Fibroblast of villous mesenchyme (primary cell): Measurements from ENCODE around the gene OCA2. TPM values are rescaled to one million over a fixed set of nuclear protein-coding genes. Genes with fewer than 3 reads are reported as not detected.

Experiments used
- DNase-seq: peaks from one replicate; pipeline ENCODE4 v3.0.0-alpha.2; 2010; ENCODE audit warnings: low read depth
- H3K4me3 ChIP-seq: 2 replicates; pipeline ENCODE4 v1.5.1; 2011; ENCODE audit warnings: low read depth, mild to moderate bottlenecking, low read length
- CTCF ChIP-seq: IDR thresholded peaks from 2 replicates; pipeline ENCODE4 v1.5.1; 2012; ENCODE audit warnings: low read depth, mild to moderate bottlenecking, low read length; ENCODE audit not compliant: insufficient read depth
- total RNA-seq: library from RNA; depleted of rRNA; stranded (reverse); fragments of >200 nt; gene quantifications from 2 replicates; pipeline ENCODE4 v1.2.3, GENCODE V29; 2012

OCA2 gene
- total RNA-seq, 1 donor = not detected

GRCh38 chr15:27889258-27889657, 209.9 kb downstream of the OCA2 start:
- no peak for TF ChIP-seq CTCF
- no peak overlapping the region for H3K4me3 ChIP-seq
- DNase-seq = no peak

- no peak overlapping the region for H3K4me3 ChIP-seq
- no peak for TF ChIP-seq CTCF
- no peak for DNase-seq
Measured at GRCh38 chr15:27885201-27885600, 213.9 kb downstream of the OCA2 start.

GRCh38 chr15:27884726-27885125, 214.4 kb downstream of the OCA2 start:
- no peak for DNase-seq

GRCh38 chr15:27878841-27879240, 220.3 kb downstream of the OCA2 start:
- H3K4me3 ChIP-seq = no peak overlapping the region
- no peak for DNase-seq
- no peak for TF ChIP-seq CTCF

More at GRCh38 chr15:27884726-27885125, 214.4 kb downstream of the OCA2 start:
- no peak for TF ChIP-seq CTCF
- no peak overlapping the region for H3K4me3 ChIP-seq

- DNase-seq = no peak
- H3K4me3 ChIP-seq = no peak overlapping the region
- no peak for TF ChIP-seq CTCF
Measured at GRCh38 chr15:27873828-27874227, 225.3 kb downstream of the OCA2 start.

GRCh38 chr15:27873039-27873438, 226.1 kb downstream of the OCA2 start:
- H3K4me3 ChIP-seq = no peak overlapping the region
- DNase-seq = no peak
- no peak for TF ChIP-seq CTCF

- no peak for DNase-seq
- no peak for TF ChIP-seq CTCF
- no peak overlapping the region for H3K4me3 ChIP-seq
Measured at GRCh38 chr15:27872355-27872754, 226.8 kb downstream of the OCA2 start.
